ENCODE results near the gene ESYT3. TPM values are rescaled to one million over a fixed set of nuclear protein-coding genes. Genes with fewer than 3 reads are reported as not detected.
A peak's percentile ranks its signal among the peaks of the same experiment; 100 is the strongest.

Gene ESYT3
- total RNA-seq, 1 experiment from 2014 or later = 7.6 TPM

- peak in 1 of 2 experiments; percentile 14 for DNase-seq
- no peaks in the 10 kb centered on the region for H3K9me3 Mint-ChIP-seq (ENCODE audit: unreplicated experiment)
These were observed 22.8 kb downstream of the ESYT3 start for GRCh38 chr3:138456961-138457862.

DNA sequence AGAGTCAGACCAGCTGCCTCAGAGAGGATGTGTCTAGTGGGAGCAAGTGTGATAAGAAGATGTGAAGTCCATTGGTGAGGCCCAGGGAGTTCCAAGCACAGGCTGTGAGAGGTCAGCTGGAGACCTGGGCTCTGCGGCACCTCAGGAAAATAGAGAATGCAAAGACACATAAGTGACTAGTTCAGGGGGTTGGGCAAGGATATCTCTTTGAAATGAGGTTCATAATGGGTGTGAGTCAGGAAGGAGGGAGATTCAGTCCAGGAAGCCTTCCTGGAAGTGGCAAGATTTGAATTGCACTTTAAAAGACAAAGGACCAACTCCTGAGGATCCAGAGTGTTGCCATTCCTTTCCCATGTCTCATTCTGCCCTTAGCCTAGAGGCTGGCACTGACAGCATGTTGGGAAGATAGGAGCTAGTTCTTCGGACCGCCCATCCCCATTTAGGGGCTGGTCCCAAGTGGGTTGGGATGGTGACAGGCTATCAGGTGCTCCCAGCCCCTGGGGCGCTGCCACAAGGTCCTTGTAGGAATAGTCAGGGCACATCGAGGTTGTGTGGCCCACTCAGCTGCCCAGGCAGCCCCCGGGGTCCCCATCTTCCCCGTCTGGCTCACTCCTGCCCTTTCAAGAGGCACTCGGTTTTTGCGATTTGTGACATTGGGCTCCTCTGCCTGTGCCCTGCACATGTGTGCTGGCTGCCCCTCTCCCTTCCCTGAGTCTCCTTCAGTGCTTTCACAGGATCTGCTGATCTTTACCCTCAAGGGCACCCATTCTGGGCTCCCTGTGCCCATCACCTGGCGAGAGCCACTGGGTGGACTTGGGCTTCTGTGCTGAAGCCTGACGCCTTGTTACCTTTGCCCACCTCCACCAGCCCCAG is 23.7 kb downstream of the ESYT3 start:
- Histone ChIP-seq H3K27me3 (replicated peaks; ENCODE audit: control insufficient read depth, insufficient read depth, low read length) (no peaks in the 10 kb centered on the region), H3K4me3 (ENCODE audit: low read depth, low read length) (no peak overlapping the region), H3K36me3 (ENCODE audit: control insufficient read depth, insufficient read depth, low read length) (no peaks in the 10 kb centered on the region), H3K9me3 (no peaks in the 10 kb centered on the region), H3K4me1 (no peaks in the 10 kb centered on the region)
- H3K36me3 Mint-ChIP-seq (ENCODE audit: insufficient read depth, unreplicated experiment) = no peaks in the 10 kb centered on the region
- no peaks in the 10 kb centered on the region for H3K27me3 Mint-ChIP-seq (ENCODE audit: insufficient read depth, unreplicated experiment)
- peak in 1 of 2 experiments; percentile 14 for DNase-seq
- intact Hi-C loops (cut with micrococcal nuclease; ENCODE audit: unreplicated experiment) = no loop called here
- no peaks in the 10 kb centered on the region for H3K9me3 Mint-ChIP-seq (ENCODE audit: unreplicated experiment)
- TF ChIP-seq, protein P1, sequence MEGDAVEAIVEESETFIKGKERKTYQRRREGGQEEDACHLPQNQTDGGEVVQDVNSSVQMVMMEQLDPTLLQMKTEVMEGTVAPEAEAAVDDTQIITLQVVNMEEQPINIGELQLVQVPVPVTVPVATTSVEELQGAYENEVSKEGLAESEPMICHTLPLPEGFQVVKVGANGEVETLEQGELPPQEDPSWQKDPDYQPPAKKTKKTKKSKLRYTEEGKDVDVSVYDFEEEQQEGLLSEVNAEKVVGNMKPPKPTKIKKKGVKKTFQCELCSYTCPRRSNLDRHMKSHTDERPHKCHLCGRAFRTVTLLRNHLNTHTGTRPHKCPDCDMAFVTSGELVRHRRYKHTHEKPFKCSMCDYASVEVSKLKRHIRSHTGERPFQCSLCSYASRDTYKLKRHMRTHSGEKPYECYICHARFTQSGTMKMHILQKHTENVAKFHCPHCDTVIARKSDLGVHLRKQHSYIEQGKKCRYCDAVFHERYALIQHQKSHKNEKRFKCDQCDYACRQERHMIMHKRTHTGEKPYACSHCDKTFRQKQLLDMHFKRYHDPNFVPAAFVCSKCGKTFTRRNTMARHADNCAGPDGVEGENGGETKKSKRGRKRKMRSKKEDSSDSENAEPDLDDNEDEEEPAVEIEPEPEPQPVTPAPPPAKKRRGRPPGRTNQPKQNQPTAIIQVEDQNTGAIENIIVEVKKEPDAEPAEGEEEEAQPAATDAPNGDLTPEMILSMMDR (IDR thresholded peaks at IDR 0.05; ENCODE audit: insufficient read depth in 1 of 2, low read depth in 1 of 2, low read length in 1 of 2, severe bottlenecking in 1 of 2, unreplicated experiment in 1 of 2) = no peak
- CTCF ChIA-PET = no interaction called here
- H3K27ac Mint-ChIP-seq (ENCODE audit: unreplicated experiment) = no peak overlapping the region
- H3K4me1 Mint-ChIP-seq (ENCODE audit: low read depth, unreplicated experiment) = no peaks in the 10 kb centered on the region
- BruUV-seq (replicated peaks) = no TSS peak
- H3K4me3 Mint-ChIP-seq (ENCODE audit: unreplicated experiment) = no peak overlapping the region
- POLR2A ChIA-PET = no interaction called here

More at GRCh38 chr3:138456961-138457862, 22.8 kb downstream of the ESYT3 start:
- intact Hi-C loops (cut with micrococcal nuclease; ENCODE audit: unreplicated experiment) = no loop called here
- H3K4me1 Mint-ChIP-seq (ENCODE audit: low read depth, unreplicated experiment) = peaks cover 7% of the 10 kb centered on the region
- Histone ChIP-seq H3K27me3 (replicated peaks; ENCODE audit: control insufficient read depth, insufficient read depth, low read length) (no peaks in the 10 kb centered on the region), H3K4me1 (0 out of 2 replicates have a peak, but pooled peaks cover 4% of the 10 kb centered on the region), H3K4me3 (ENCODE audit: low read depth, low read length) (no peak overlapping the region), H3K9me3 (no peaks in the 10 kb centered on the region), H3K36me3 (ENCODE audit: control insufficient read depth, insufficient read depth, low read length) (no peaks in the 10 kb centered on the region)
- no peaks in the 10 kb centered on the region for H3K27me3 Mint-ChIP-seq (ENCODE audit: insufficient read depth, unreplicated experiment)
- TF ChIP-seq, protein P1 (IDR thresholded peaks at IDR 0.05; ENCODE audit: insufficient read depth in 1 of 2, low read depth in 1 of 2, low read length in 1 of 2, severe bottlenecking in 1 of 2, unreplicated experiment in 1 of 2) = no peak
- H3K27ac Mint-ChIP-seq (ENCODE audit: unreplicated experiment) = no peak overlapping the region
- no peaks in the 10 kb centered on the region for H3K36me3 Mint-ChIP-seq (ENCODE audit: insufficient read depth, unreplicated experiment)
- H3K4me3 Mint-ChIP-seq (ENCODE audit: unreplicated experiment) = no peak overlapping the region
- POLR2A ChIA-PET = no interaction called here
- CTCF ChIA-PET = no interaction called here
- no TSS peak for BruUV-seq (replicated peaks)

DNA sequence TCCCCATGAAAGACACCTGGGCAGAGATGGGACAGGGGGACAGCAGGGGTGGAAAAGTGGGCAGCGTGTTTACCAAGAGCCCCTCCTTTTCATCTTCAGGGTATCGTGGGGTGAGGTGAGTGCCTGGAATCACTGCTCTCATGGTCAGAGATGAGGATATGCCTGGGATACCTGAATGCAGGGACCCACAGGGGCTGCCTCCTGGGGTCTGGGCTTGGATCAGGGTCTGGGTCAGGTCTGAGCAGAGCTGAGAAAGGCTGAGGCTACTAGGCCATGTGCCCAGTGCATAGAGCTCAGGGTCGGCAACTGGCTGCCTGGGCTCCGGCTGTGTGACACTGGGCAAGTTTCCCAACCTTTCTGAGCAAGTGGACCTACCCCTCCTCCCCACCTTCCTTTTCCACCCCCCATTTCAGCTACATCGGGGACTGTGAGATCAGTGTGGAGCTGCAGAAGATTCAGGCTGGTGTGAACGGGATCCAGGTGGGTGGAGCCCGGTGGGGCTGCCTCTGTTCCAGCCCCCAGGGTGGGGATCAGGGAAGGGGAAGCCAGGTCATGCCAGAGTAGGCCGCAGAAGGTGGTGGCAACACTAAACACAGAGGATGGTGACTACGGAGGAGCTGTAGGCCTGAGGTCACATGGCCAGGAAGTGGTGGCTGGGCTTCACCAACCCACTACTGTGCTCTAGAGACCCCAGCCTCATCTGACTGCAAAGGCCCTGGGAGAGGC is 24.5 kb downstream of the ESYT3 start:
- peak in 1 of 2 experiments; percentile 19 for DNase-seq
- no peaks in the 10 kb centered on the region for H3K4me1 ChIP-seq
- intact Hi-C loops (cut with micrococcal nuclease; ENCODE audit: unreplicated experiment) = no loop called here
- POLR2A ChIA-PET = no interaction called here
- BruUV-seq (replicated peaks) = no TSS peak
- TF ChIP-seq, protein P1 (IDR thresholded peaks at IDR 0.05; ENCODE audit: insufficient read depth in 1 of 2, low read depth in 1 of 2, low read length in 1 of 2, severe bottlenecking in 1 of 2, unreplicated experiment in 1 of 2) = no peak
- no peaks in the 10 kb centered on the region for H3K27me3 ChIP-seq (replicated peaks; ENCODE audit: control insufficient read depth, insufficient read depth, low read length)
- Mint-ChIP-seq H3K4me1 (ENCODE audit: low read depth, unreplicated experiment) (no peaks in the 10 kb centered on the region), H3K27me3 (ENCODE audit: insufficient read depth, unreplicated experiment) (no peaks in the 10 kb centered on the region), H3K4me3 (ENCODE audit: unreplicated experiment) (no peak overlapping the region), H3K27ac (ENCODE audit: unreplicated experiment) (no peak overlapping the region), H3K9me3 (ENCODE audit: unreplicated experiment) (no peaks in the 10 kb centered on the region), H3K36me3 (ENCODE audit: insufficient read depth, unreplicated experiment) (no peaks in the 10 kb centered on the region)
- CTCF ChIA-PET = no interaction called here
- no peaks in the 10 kb centered on the region for H3K36me3 ChIP-seq (ENCODE audit: control insufficient read depth, insufficient read depth, low read length)
- H3K4me3 ChIP-seq (ENCODE audit: low read depth, low read length) = no peak overlapping the region
- H3K9me3 ChIP-seq = no peaks in the 10 kb centered on the region
